Mesendoderm (in vitro differentiated cells): ENCODE data around the gene NSRP1.
"Not testable (repeated sequence)": the region's sequence is repeated elsewhere in the genome, so short reads cannot be mapped to it uniquely, and the experiment has no call there.

Source experiments
- DNase-seq: peaks from one replicate; pipeline ENCODE4 v3.0.0; 2013
- H2AK5ac ChIP-seq: 2 replicates; pipeline ENCODE4 v1.6.1; 2013; ENCODE audit warnings: low read length, inconsistent platforms
- H2BK120ac ChIP-seq: 2 replicates; pipeline ENCODE4 v1.6.1; 2013; ENCODE audit warnings: low read depth, mild to moderate bottlenecking, low read length, moderate library complexity, mixed read lengths
- H2BK15ac ChIP-seq: replicated peaks from 2 replicates; pipeline ENCODE4 v1.6.1; 2013; ENCODE audit warnings: low read depth, mild to moderate bottlenecking, moderate library complexity
- H2BK5ac ChIP-seq: 2 replicates; pipeline ENCODE4 v1.6.1; 2013; ENCODE audit warnings: low read length, inconsistent platforms
- H3K18ac ChIP-seq: 2 replicates; pipeline ENCODE4 v1.6.1; 2013; ENCODE audit warnings: mild to moderate bottlenecking, low read length, mixed read lengths
- H3K23ac ChIP-seq: one replicate; pipeline ENCODE4 v1.6.1; 2013; ENCODE audit warnings: low read length
- H3K27ac ChIP-seq: 2 replicates; pipeline ENCODE4 v1.5.1; 2013; ENCODE audit warnings: low read depth, mild to moderate bottlenecking, inconsistent platforms, low read length, moderate library complexity
- H3K27me3 ChIP-seq: 2 replicates; pipeline ENCODE4 v1.6.1; 2013; ENCODE audit warnings: low read length, control low read depth, mild to moderate bottlenecking, inconsistent platforms; ENCODE audit not compliant: insufficient read depth, poor library complexity
- H3K36me3 ChIP-seq: 2 replicates; pipeline ENCODE4 v1.6.1; 2013; ENCODE audit warnings: low read length, inconsistent platforms; ENCODE audit not compliant: control insufficient read depth, insufficient read depth
- H3K4ac ChIP-seq: one replicate; pipeline ENCODE4 v1.6.1; 2013; ENCODE audit warnings: low read depth, mild to moderate bottlenecking, low read length, moderate library complexity
- H3K4me1 ChIP-seq: 2 replicates; pipeline ENCODE4 v1.6.1; 2013; ENCODE audit warnings: low read depth, low read length, inconsistent platforms; ENCODE audit not compliant: control insufficient read depth
- H3K4me2 ChIP-seq: 2 replicates; pipeline ENCODE4 v1.6.1; 2013; ENCODE audit warnings: low read length
- H3K4me3 ChIP-seq: 2 replicates; pipeline ENCODE4 v1.5.1; 2013; ENCODE audit warnings: mild to moderate bottlenecking, low read length
- H3K56ac ChIP-seq: one replicate; pipeline ENCODE4 v1.6.1; 2013; ENCODE audit warnings: low read length
- H3K79me1 ChIP-seq: 2 replicates; pipeline ENCODE4 v1.6.1; 2013; ENCODE audit warnings: low read length, inconsistent platforms
- H3K79me2 ChIP-seq: 2 replicates; pipeline ENCODE4 v1.6.1; 2013; ENCODE audit warnings: mild to moderate bottlenecking, low read length; ENCODE audit not compliant: control insufficient read depth, insufficient read depth
- H3K9ac ChIP-seq: 2 replicates; pipeline ENCODE4 v1.6.1; 2013; ENCODE audit warnings: low read length, inconsistent platforms
- H4K5ac ChIP-seq: one replicate; pipeline ENCODE4 v1.6.1; 2013; ENCODE audit warnings: low read length
- H4K8ac ChIP-seq: one replicate; pipeline ENCODE4 v1.6.1; 2013; ENCODE audit warnings: low read depth, mild to moderate bottlenecking, control low read depth, low read length, moderate library complexity
- WGBS: extraction: QIAGEN DNeasy Blood & Tissue Kit; methylation state at CpG from one replicate; pipeline ENCODE4 v1.1.7; 2013; ENCODE audit warnings: low lambda C conversion rate, missing lambda C conversion rate; ENCODE audit not compliant: insufficient coverage; ENCODE audit errors: extremely low coverage; 5-methylcytosine and 5-hydroxymethylcytosine counted together

Gene NSRP1

DNA sequence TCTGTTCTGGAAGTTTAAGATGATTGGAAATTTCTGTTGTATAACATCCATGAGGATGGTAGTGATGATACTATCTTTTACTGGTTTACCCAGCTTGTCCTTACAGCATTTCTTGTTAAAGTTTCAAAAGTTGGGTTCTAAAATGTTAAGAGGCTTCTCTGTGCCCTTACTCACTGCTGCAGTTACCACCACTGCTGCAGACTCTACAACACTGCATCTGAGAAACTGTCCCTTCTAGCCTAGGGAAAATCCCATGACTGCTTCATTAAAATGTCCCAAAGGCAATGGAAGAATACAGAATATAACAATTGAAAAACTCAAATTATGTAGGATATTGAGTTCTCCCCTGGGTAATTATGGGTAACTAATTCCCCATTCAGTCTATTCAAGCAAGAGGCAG is 3.8 kb upstream of the NSRP1 start:
- Histone ChIP-seq H2BK15ac (no peak overlapping the region), H3K79me1 (no peaks in the 10 kb centered on the region), H3K79me2 (peaks cover 8% of the 10 kb centered on the region), H3K4me3 (no peak overlapping the region), H2AK5ac (no peak overlapping the region), H2BK5ac (no peak overlapping the region), H4K8ac (no peak overlapping the region), H3K23ac (no peak overlapping the region), H2BK120ac (no peak overlapping the region), H3K56ac (no peak overlapping the region), H3K18ac (no peak overlapping the region), H3K36me3 (no peaks in the 10 kb centered on the region), H3K4me1 (no peaks in the 10 kb centered on the region), H4K5ac (no peak overlapping the region), H3K4ac (no peak overlapping the region), H3K4me2 (no peak overlapping the region), H3K27ac (no peak overlapping the region), H3K27me3 (no peaks in the 10 kb centered on the region), H3K9ac (no peak overlapping the region)
- DNase-seq = no peak

- Histone ChIP-seq H4K8ac (no peak overlapping the region), H3K4ac (no peak overlapping the region), H4K5ac (no peak overlapping the region), H3K4me3 (no peak overlapping the region), H3K79me1 (no peaks in the 10 kb centered on the region), H3K27me3 (no peaks in the 10 kb centered on the region), H3K4me2 (no peak overlapping the region), H2BK120ac (no peak overlapping the region), H2BK15ac (no peak overlapping the region), H2BK5ac (no peak overlapping the region), H2AK5ac (no peak overlapping the region), H3K9ac (no peak overlapping the region), H3K4me1 (no peaks in the 10 kb centered on the region), H3K79me2 (peaks cover 11% of the 10 kb centered on the region), H3K27ac (no peak overlapping the region), H3K36me3 (no peaks in the 10 kb centered on the region), H3K56ac (no peak overlapping the region), H3K23ac (no peak overlapping the region), H3K18ac (no peak overlapping the region)
- no peak for DNase-seq
These were observed 3.4 kb upstream of the NSRP1 start for GRCh38 chr17:30113213-30113612.

DNA sequence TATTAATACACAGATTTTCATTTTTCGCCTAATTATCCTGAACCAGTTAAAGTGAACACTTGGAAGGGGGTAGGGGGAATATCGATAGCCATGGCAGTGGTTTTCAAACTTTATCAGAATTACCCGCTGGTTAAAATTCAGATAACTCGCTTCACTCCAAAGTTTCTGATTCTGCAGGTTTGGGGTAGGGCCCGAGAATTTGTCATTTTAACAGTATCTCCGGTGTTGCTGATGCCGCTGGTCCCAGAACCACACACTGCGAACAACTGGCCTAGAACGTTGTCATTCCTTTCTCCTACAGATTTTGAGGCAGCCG is 313 bp upstream of the NSRP1 start:
- no CpG with 5 or more reads among the region's 10 CpGs for WGBS
- no peak for DNase-seq
- H3K36me3 ChIP-seq = no peaks in the 10 kb centered on the region

GRCh38 chr17:30117675-30118081 is 1.1 kb downstream of the NSRP1 start:
- H3K23ac ChIP-seq = no peak overlapping the region
- no peak overlapping the region for H4K5ac ChIP-seq
- H3K18ac ChIP-seq = no peak overlapping the region
- H3K4me2 ChIP-seq = no peak overlapping the region
- no peak overlapping the region for H3K27ac ChIP-seq
- H3K79me2 ChIP-seq = peaks cover 14% of the 10 kb centered on the region
- no peak overlapping the region for H2BK5ac ChIP-seq
- no peak for DNase-seq
- H3K4ac ChIP-seq = no peak overlapping the region
- peak overlapping the region; percentile 85 for H3K56ac ChIP-seq
- no CpG with 5 or more reads among the region's 5 CpGs for WGBS
- H2AK5ac ChIP-seq = no peak overlapping the region
- no peaks in the 10 kb centered on the region for H3K36me3 ChIP-seq
- H2BK120ac ChIP-seq = no peak overlapping the region
- peak overlapping the region; percentile 78 for H3K9ac ChIP-seq
- H3K4me3 ChIP-seq = no peak overlapping the region
- H3K79me1 ChIP-seq = no peaks in the 10 kb centered on the region
- H3K4me1 ChIP-seq = no peaks in the 10 kb centered on the region
- no peak overlapping the region for H4K8ac ChIP-seq
- H3K27me3 ChIP-seq = no peaks in the 10 kb centered on the region
- H2BK15ac ChIP-seq = no peak overlapping the region

More for the DNA sequence above, 313 bp upstream of the NSRP1 start:
- Histone ChIP-seq H3K27me3 (no peaks in the 10 kb centered on the region), H3K4ac (peak overlapping the region; percentile 78), H3K56ac (peak overlapping the region; percentile 93), H3K4me3 (peak overlapping the region; percentile 63), H3K9ac (peak overlapping the region; percentile 87), H4K8ac (peak overlapping the region; percentile 67), H4K5ac (no peak overlapping the region), H3K23ac (no peak overlapping the region), H2BK120ac (no peak overlapping the region), H3K18ac (no peak overlapping the region), H3K27ac (peak overlapping the region; percentile 68), H3K4me1 (no peaks in the 10 kb centered on the region), H3K79me2 (peaks cover 14% of the 10 kb centered on the region), H2BK15ac (no peak overlapping the region), H2AK5ac (no peak overlapping the region), H2BK5ac (no peak overlapping the region), H3K4me2 (peak overlapping the region; percentile 75), H3K79me1 (no peaks in the 10 kb centered on the region)

GRCh38 chr17:30118635-30119034 is 2.0 kb downstream of the NSRP1 start:
- not testable (repeated sequence) for H3K27me3 ChIP-seq, H3K4me1 ChIP-seq, H3K23ac ChIP-seq, H3K36me3 ChIP-seq, H3K4me2 ChIP-seq, H4K8ac ChIP-seq, H2BK15ac ChIP-seq, H3K56ac ChIP-seq, H3K79me1 ChIP-seq, H3K4ac ChIP-seq, H2AK5ac ChIP-seq, H2BK5ac ChIP-seq, H3K27ac ChIP-seq, H2BK120ac ChIP-seq, H4K5ac ChIP-seq, H3K9ac ChIP-seq, H3K4me3 ChIP-seq, DNase-seq, H3K18ac ChIP-seq
- no CpG with 5 or more reads among the region's 7 CpGs for WGBS
- H3K79me2 ChIP-seq = peaks cover 14% of the 10 kb centered on the region

DNA sequence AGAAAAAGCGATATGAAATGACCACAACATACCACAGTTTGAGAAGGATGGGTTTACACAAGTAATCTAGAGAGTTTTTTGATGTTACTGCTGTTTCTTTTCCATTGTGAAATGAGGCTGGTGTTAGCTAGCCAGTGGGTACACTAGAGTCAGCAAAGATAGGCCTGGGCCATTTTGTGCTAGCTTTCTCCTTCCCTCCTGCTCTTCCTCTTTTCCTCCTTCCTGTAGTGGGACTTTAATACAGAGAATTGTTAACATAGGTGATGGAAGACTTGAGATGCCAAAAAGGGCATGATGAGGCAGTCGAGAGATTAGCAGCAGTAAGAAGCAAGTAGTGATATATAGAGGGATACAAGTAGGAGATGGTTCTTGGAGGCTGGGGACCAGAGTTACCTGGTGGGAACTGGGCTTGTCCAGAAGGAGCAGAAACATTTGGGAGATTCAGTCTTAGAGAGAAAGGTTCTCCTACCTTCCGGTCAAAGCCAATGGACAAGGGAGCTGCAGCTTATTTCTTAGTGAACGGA is 7.7 kb downstream of the NSRP1 start:
- Histone ChIP-seq H3K27ac (no peak overlapping the region), H3K9ac (no peak overlapping the region), H3K4me2 (no peak overlapping the region), H3K56ac (no peak overlapping the region), H3K4me3 (no peak overlapping the region), H3K27me3 (no peaks in the 10 kb centered on the region), H3K36me3 (no peaks in the 10 kb centered on the region), H3K79me2 (peaks cover 10% of the 10 kb centered on the region), H4K8ac (no peak overlapping the region), H2BK120ac (no peak overlapping the region), H3K4me1 (no peaks in the 10 kb centered on the region), H3K23ac (no peak overlapping the region), H4K5ac (no peak overlapping the region), H3K4ac (no peak overlapping the region), H2BK5ac (no peak overlapping the region), H3K18ac (no peak overlapping the region), H2BK15ac (no peak overlapping the region), H3K79me1 (peaks cover 2% of the 10 kb centered on the region), H2AK5ac (no peak overlapping the region)
- no CpG with 5 or more reads among the region's 4 CpGs for WGBS
- DNase-seq = no peak
